Testis (tissue), 2 donors: ENCODE data around the gene RGL3.
"Not testable (repeated sequence)": the region's sequence is repeated elsewhere in the genome, so short reads cannot be mapped to it uniquely, and the experiment has no call there.

ENCODE experiments used
- POLR2A ChIP-seq: fragments of 450-650 bp; IDR thresholded peaks from one replicate; pipeline ENCODE4 v1.6.1; 2017; ENCODE audit warnings: antibody characterized with exemption, mild to moderate bottlenecking, moderate library complexity
- TF ChIP-seq, protein P1 (sequence below), 3 experiments: fragments of 450-650 bp in 2 of 3; fragments of 200-600 bp in 1 of 3; sonication (generic) in 1 of 3; IDR thresholded peaks; one replicate each; pipeline ENCODE4 v1.5.1; 2016 to 2019; ENCODE audit warnings: antibody characterized with exemption in 3 of 3, mild to moderate bottlenecking in 2 of 3, moderate library complexity in 1 of 3

DNA sequence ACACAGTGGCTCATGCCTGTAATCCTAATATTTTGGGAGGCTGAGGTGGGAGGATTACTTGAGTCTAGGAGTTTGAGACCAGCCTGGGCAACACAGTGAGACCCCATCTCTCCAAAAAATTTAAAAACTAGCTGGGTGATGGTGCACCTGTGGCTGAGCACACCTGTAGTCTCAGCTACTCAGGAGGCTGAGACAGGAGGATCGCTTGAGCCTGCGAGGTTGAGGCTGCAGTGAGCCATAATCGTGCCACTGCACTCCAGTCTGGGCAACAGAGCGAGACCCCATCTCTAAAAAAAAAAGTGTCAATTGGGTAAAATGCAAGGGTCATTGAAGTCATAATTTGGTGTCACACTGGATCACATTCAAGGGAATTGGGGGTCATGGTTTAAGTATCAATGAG lies 65.0 kb downstream of the RGL3 start:
- TF ChIP-seq, protein P1, sequence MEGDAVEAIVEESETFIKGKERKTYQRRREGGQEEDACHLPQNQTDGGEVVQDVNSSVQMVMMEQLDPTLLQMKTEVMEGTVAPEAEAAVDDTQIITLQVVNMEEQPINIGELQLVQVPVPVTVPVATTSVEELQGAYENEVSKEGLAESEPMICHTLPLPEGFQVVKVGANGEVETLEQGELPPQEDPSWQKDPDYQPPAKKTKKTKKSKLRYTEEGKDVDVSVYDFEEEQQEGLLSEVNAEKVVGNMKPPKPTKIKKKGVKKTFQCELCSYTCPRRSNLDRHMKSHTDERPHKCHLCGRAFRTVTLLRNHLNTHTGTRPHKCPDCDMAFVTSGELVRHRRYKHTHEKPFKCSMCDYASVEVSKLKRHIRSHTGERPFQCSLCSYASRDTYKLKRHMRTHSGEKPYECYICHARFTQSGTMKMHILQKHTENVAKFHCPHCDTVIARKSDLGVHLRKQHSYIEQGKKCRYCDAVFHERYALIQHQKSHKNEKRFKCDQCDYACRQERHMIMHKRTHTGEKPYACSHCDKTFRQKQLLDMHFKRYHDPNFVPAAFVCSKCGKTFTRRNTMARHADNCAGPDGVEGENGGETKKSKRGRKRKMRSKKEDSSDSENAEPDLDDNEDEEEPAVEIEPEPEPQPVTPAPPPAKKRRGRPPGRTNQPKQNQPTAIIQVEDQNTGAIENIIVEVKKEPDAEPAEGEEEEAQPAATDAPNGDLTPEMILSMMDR (IDR thresholded peaks at IDR 0.05), result not testable (repeated sequence)
- TF ChIP-seq POLR2A, result not testable (repeated sequence)
